ENCODE data around the gene TRIM46.
A peak's percentile ranks its signal among the peaks of the same experiment; 100 is the strongest.

The TRIM46 gene, protein sequence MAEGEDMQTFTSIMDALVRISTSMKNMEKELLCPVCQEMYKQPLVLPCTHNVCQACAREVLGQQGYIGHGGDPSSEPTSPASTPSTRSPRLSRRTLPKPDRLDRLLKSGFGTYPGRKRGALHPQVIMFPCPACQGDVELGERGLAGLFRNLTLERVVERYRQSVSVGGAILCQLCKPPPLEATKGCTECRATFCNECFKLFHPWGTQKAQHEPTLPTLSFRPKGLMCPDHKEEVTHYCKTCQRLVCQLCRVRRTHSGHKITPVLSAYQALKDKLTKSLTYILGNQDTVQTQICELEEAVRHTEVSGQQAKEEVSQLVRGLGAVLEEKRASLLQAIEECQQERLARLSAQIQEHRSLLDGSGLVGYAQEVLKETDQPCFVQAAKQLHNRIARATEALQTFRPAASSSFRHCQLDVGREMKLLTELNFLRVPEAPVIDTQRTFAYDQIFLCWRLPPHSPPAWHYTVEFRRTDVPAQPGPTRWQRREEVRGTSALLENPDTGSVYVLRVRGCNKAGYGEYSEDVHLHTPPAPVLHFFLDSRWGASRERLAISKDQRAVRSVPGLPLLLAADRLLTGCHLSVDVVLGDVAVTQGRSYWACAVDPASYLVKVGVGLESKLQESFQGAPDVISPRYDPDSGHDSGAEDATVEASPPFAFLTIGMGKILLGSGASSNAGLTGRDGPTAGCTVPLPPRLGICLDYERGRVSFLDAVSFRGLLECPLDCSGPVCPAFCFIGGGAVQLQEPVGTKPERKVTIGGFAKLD

DNA sequence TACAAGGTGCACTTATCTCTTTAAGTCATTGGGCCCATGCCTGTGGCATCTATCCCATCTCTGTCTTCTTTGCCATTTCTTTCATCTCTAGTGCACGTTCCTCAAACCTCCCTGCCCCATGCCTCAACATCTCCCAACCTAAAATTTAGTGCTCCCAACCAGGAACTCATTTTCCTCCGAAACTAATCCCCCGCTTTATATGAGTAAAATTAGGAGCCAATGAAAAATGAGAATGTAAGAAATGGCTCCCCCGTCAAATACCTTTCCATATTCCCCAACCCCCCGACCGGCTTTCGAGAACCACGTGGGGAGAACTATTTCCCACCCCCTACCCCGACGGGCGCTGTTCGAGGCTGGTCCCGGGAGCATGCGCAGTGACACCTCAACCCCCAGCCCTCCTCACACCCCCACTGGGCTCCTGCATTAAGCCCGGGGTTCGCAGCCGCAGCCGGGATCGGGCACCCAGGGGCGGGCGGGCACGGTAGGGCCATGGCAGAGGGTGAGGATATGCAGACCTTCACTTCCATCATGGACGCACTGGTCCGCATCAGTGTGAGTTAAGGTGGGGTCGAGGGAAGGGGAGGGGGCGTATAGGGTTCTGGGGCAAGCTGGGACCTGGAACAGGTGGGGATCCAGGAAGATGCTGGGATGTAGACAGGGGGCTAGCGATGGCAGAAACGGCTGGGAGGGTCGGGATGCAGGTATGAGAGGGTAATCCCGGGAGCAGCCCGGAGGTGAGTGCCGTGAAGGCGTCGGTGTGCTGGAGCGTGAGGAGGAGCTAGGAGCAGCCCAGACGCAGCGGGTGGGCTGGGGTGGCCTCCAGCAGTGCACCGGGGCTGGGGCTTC lies at the start of gene TRIM46:
TRIM46 (plus strand) TSS at position 372 of the 846 bp plus-strand sequence; CDS start at position 490, 118 bp downstream.
- peak in 1 of 3 donors; percentile 55 for DNase-seq (ENCODE audit: low read depth in 3 of 3, low spot score in 1 of 3)

DNA sequence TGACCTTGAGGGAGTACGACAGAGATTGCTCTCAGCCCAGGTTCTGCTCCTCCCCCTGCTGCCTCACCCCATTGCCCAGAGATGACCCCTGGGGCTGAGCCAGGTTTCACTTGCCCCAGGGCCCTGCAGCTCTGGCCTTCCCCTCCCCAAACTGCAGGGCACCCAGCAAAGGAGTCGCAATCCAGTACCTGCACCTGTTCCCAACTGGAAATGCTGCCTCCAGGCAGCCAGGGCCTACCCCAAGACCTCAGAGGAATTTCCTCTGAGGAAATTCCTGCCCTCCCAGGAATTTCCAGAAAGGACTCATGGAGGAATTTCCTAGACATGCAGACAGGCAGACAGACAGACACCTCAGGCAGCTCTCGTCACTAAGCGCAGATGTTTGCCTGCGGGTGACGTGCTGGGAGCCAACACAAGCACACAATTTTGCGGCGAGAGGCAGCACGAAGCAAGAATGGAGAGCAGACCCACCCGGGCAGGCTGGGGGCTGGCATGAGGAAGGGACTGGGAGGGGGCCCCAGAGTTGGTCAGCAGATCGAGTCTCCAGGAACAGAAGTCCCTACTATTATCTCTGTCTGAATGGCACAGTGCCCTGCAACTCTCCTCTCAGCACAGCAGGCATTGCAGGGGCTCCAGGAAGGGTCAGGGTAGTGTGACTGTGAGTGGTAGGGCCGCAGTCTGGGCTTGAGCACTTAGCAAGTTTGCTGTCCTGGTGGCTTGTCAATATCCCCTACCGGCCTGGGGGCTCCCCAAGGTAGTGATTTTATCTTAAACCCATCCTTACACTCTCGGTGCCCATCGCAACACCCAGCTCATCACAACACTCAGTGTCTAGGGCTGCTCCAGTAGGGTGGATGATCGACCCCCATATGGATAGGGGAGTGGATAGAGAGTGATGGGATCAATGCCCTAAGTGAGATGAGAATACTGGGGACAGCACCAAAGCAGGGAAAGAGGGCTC lies 48.9 kb upstream of the TRIM46 start:
- no peak for DNase-seq (ENCODE audit: low read depth in 3 of 3, low spot score in 1 of 3)

DNA sequence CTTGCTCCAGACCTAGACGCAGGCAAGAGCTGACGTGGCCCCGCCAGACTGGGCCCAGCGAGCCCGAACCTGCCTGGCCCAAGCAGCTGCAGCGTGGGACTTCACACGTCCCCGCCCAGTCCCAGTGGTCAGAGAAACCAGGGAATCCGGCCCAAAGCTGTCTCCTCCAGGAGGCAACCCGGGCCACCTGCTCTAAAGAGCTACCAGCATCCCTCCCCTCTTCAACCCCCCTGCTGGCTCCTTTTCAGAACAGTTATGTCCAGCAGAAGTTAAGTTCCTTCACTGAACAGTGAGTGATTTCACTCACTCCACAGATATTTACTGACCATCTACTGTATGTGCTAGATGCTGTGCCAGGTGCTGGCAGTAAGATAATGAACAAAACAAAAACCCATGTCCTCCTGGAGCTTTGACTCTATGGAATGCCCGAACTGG lies 48.1 kb upstream of the TRIM46 start:
- no peak for DNase-seq (ENCODE audit: low read depth in 3 of 3, low spot score in 1 of 3)

DNA sequence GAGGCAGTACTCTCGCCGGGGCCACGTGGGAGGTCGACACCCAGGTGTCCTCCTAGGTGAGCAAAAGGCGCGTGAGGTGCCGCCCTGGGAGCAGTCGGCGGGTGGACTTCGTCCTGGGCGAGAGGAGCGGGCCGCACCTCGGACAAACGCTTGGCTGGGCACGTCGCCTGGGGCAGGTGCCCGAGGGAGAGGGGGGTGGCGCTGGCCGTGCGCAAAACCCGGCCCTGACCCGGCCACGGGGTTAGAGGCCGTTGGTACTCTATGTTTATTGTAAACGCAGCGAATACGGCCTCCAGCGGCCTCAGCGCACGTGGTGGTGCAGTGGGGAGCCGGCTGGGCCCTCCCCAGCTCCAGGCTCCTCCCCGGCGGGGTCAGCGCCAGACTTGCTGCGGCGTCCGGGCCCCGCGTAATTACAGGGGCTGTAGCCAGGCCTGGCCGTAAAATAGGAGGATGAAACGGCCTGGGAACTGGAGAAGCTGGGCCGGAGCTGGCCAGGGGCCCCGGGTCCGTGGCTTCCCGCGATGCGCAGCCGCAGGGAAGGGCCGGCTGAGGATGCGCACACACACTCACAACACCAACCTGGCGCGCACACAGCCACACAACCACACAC lies 47.6 kb upstream of the TRIM46 start:
- DNase-seq (ENCODE audit: low read depth in 3 of 3, low spot score in 1 of 3): no peak

DNA sequence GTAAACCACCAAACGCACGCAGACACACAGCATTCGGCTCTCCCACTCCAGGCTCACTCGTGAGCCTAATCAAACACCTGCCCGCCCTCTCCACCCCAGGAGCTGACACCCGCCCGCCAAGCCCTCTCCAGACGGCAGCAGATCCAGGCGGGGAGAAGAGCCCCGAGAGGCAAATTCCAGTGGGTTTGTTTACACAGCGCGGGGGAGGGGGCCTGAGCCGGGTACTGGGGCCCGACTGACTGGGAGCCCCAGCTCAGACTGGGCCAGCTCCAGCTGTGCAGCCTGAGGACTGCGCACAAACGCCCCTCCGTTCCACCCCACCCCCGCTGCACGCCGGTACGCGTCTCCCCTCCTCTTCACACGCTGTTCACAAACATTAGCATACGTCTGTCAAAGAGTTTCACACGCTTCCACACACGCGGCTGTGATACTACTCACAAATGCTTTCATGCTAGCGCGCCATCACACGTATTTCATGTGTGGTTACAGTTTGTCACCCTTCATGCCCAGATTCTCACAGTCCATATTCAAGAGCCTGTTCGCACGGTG lies 47.0 kb upstream of the TRIM46 start:
- no peak for DNase-seq (ENCODE audit: low read depth in 3 of 3, low spot score in 1 of 3)

DNA sequence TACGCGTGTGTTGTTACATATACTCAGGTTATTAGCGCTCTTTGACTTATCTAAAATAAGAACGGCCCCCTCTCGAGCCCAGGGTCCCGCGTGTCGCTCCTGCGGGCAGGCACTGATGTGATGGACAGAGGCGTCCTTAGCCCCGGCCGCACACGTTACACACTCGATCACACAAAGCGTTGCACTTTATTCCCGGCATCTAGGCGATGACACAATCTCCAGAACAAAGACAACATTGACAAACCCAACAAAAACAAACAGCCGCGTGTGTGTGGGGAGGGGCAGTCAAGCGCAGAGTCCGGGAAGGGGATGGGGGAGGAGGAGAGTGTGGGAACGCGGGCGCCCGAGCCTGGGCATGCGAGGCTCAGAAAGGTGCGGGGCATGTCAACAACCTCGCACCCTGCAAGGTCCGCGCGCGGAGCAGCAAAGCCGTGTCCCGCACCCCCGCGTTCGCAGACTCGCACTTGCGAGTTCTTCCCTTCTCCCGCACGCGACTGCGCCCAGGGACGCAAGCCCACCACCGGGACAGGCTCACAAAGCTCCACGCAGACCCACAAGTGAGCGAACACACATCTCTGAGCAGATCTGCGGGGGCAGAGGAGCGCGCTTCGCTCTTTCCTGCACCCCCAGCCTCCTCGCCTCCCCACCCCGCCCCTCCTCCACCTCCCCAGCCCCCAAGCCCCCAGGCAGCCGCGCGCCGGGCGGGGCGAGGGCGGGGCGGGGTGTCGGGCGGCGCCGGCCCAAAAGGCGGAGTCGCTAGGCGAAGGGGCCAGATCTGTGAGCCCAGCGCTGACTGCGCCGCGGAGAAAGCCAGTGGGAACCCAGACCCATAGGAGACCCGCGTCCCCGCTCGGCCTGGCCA lies 46.3 kb upstream of the TRIM46 start, which contains the start of gene EFNA1:
EFNA1 (plus strand) TSS at position 772 of the 862 bp plus-strand sequence. CDS start 102 bp downstream, outside the sequence.
- DNase-seq (ENCODE audit: low read depth in 3 of 3, low spot score in 1 of 3): no peak

DNA sequence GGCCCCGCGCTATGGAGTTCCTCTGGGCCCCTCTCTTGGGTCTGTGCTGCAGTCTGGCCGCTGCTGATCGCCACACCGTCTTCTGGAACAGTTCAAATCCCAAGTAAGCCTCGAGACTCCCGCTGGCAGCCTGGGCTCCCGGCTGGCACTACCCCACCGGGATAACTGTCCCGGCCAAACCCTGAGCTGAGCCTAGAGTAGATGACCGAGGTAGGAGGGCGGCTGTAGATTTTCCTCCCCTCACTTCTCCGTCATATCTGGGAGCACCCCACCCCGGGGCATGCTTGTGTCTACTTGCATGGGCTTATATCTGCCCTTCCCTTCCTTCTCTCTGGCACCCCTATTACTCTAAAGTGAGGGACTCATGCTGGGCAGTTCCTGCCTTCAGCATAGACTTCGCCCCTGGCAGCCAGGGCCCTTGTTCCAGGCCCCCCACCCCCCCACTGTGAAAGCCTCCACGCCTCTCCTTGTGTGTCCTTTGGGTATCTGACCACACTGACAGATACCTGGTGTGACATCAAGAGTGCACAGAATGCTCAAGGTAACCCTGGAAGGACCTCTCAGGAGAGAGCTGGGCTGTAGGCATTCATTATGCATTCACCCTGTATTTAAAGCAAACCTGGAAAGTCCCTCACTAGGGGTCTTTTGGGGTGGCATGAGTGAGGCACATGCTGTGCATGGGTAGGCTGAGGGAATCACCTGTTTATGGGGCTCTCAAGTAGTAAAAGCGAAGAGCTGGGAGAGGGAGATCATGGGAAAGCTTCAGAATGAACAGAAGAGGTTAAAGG lies 45.5 kb upstream of the TRIM46 start:
- no peak for DNase-seq (ENCODE audit: low read depth in 3 of 3, low spot score in 1 of 3)

DNA sequence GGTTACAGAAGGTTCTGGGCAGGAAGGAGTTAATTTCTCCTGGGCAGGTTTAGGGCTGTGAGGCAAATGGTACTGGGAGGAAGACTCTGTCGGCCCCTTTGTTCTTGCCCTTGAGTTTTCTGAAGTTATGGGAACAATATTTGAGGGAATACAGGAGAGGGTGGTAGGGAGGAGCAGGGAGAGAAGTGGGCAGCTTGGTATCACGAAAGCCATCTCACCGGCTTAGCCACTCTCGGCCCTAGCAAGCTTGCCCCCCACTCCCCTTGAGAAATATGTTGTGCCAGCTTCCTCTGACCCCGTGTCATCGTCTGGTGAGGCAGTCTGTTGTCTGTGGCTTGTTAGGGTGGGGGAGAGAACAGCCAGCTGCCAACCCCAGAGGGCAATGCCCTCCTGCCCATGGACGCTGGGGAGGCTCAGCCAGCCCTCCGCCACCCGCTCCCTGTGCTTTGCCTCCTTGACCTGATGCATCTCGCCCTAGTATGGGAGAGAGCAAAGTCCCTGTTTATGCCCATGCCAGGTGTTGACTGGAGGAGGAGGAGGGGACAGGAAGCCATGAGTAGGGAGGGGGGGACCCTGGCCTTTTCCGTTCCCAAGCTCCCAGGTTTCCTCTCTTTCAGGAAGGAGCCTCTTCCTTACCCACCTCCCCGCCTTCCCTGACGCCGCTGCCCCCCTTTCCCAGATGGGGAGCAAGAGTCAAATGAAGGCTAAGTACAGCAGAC lies 44.7 kb upstream of the TRIM46 start:
- no peak for DNase-seq (ENCODE audit: low read depth in 3 of 3, low spot score in 1 of 3)

DNA sequence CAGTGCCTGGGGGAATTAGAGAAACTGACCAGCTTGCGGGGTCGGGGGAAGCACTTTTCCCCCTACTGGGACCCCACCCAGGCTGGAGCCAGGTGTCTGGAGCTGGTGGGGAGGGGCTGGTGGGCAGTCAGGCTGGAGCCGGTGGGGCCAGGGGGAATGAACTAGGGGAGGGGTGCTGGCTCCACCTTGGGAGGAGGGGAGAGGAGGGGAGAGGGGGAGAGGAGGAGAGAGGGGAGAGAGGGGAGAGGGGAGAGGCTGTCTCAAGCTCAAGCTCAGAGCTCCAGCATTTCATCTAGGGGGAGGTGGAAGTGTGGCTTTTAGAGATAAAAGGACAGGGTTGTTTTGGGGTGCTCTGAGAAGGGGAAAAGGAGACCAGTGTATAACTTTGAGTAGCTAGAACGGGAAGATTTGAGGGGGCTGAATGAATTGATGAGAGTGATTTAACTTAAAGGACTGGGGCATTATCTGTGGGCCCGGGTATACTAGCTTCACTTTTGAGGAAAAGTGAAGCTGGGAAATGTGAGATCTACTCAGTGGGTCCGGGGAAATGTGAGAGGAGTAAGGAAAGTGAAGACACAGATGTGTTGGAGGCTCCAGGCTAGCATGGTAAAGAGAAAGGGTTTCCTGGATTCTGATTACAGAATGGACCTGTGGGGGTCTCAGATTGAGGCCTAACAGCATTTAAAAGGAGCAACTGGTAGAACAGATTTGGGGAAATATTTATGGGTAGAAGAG lies 43.2 kb upstream of the TRIM46 start:
- DNase-seq (ENCODE audit: low read depth in 3 of 3, low spot score in 1 of 3): no peak

DNA sequence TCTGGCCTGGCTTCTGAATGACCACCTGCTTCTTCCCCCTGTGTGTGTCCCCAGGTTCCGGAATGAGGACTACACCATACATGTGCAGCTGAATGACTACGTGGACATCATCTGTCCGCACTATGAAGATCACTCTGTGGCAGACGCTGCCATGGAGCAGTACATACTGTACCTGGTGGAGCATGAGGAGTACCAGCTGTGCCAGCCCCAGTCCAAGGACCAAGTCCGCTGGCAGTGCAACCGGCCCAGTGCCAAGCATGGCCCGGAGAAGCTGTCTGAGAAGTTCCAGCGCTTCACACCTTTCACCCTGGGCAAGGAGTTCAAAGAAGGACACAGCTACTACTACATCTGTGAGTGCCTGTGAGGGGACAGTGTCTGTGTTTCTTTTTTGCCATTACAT lies 42.4 kb upstream of the TRIM46 start:
- no peak for DNase-seq (ENCODE audit: low read depth in 3 of 3, low spot score in 1 of 3)

DNA sequence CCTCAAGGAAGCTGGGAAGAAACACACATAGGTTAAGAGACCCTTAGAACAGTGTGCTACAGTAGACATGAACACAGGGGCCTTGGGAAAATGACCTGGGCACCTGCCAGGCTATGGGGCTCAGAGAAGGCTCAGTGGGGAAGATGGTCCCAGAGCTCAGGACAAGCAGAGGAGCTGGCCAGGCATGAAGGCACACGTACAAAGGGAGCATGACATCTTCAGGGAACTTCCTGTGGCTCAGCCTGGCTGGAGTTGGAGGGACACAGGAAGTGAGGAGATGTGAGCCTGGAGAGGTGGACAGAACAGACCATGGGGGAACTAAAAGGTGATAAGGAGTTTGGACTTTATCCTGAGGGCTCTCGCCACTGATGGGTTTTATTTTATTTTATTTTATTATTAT lies 41.8 kb upstream of the TRIM46 start:
- DNase-seq (ENCODE audit: low read depth in 3 of 3, low spot score in 1 of 3): no peak

DNA sequence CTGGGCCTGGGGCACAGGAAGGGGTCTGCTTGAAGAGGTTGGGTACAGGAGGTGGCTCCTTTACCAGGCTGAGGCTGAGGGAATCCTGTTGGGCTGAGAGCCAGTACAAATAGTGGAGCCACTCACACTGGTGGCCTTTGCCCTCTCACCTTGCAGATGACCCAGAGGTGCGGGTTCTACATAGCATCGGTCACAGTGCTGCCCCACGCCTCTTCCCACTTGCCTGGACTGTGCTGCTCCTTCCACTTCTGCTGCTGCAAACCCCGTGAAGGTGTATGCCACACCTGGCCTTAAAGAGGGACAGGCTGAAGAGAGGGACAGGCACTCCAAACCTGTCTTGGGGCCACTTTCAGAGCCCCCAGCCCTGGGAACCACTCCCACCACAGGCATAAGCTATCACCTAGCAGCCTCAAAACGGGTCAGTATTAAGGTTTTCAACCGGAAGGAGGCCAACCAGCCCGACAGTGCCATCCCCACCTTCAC lies 39.8 kb upstream of the TRIM46 start:
- DNase-seq (ENCODE audit: low read depth in 3 of 3, low spot score in 1 of 3): no peak

DNA sequence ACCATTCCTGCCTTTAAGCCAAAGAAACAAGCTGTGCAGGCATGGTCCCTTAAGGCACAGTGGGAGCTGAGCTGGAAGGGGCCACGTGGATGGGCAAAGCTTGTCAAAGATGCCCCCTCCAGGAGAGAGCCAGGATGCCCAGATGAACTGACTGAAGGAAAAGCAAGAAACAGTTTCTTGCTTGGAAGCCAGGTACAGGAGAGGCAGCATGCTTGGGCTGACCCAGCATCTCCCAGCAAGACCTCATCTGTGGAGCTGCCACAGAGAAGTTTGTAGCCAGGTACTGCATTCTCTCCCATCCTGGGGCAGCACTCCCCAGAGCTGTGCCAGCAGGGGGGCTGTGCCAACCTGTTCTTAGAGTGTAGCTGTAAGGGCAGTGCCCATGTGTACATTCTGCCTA lies 39.3 kb upstream of the TRIM46 start:
- no peak for DNase-seq (ENCODE audit: low read depth in 3 of 3, low spot score in 1 of 3)

DNA sequence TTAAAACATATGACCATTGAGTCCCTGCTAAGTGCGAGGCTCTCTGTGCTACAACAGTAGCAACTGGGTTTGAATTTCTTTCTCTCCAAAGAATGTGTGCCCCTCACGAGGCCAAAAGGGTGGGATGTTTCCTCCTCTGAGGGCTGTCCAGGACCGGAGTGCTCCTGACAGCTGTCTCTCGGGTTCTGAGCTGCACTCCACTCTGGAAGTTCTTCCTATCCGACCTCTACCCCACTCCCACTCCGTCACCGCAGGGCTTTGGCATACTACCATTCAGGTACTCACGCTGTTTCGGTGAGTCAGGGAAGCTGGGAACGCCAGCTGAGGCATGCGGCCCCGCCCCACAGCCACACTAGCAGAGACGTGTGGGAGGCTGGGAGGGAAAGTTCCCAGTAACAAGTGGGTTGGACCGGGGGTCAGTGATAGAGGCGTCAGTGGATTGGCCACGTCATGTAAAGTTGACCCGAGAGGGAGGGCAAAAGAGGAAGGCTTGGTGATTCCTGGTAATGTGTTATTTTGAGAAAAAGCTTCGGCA lies 38.7 kb upstream of the TRIM46 start:
- peak in 1 of 3 donors; percentile 62 for DNase-seq (ENCODE audit: low read depth in 3 of 3, low spot score in 1 of 3)

DNA sequence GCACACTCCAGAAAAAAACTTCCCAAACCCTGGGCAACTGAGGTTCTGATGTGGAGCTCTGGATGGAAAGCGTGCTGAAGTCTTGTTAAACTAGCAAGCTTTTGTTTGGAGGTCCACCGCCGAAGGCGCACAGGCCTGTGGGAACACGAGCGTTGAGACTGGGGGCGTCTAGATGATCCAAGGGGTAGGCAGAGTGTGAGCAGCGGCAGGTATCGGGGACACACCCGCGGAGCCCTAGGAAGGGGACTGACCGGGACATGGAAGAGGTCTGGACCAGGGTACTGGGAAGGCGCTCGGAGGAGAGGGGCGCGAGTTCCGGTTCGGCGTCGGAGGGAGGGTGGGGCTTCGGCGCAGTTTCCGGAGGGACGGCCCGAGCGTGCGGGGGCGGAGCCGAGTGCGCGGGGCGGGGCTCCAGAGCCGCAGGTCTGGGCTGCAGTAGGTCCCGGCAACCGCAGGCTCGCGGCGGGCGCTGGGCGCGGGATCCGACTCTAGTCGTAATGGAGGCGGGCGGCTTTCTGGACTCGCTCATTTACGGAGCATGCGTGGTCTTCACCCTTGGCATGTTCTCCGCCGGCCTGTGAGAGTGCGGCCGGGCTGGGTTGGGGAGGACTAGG lies 38.1 kb upstream of the TRIM46 start, which contains the start of gene SLC50A1:
SLC50A1 (plus strand) TSS at position 438 of the 614 bp plus-strand sequence; CDS start at position 498, 60 bp downstream.
- DNase-seq (ENCODE audit: low read depth in 3 of 3, low spot score in 1 of 3): peak; percentile 75 to 87 (median 79)
